GM21717 (cell line): ENCODE measurements around the gene DUS1L.

Experiments
- ATAC-seq: cut with Tn5 transposase; IDR thresholded peaks from one replicate; pipeline ENCODE4 v1.9.1; 2021; ENCODE audit warnings: mild to moderate bottlenecking, moderate library complexity; ENCODE audit not compliant: unreplicated experiment

The DUS1L gene

DNA sequence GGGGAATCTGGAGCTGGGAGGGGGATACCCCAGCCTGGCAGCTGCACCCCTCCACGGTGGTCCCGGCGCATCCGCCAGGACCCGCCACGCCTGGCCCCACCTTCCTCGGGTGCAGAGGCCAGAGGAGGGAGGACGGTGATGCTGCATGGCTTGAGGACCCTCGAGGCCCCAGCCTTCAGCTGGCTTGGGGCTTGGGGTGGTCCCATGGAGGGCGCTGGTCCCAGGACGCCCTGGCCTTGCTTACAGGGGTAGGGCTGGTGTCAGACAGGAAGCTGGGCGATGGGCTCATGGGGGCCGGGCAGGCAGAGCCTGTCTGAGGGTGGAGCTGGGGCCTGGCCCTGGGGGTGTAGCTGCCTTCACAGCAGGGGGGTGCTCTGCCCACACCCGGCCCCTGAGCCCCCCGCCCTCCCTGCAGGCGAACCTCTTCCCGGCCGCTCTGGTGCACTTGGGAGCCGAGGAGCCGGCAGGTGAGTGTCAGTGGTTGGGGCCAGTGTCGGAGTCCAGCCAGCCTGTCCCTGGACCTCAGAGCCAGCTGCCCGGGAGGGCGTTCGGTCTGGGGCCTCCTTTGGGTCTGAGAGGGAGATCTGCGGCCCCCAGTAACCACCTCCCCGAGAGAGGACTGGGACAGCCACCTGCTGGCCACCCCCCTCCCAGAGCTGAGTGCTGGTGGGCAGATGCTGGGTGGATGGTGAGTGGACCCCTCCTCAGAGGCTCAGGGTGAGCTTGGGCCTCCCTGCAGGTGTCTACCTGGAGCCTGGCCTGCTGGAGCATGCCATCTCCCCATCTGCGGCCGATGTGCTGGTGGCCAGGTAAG is 49.3 kb downstream of the DUS1L start:
- no peak for ATAC-seq

DNA sequence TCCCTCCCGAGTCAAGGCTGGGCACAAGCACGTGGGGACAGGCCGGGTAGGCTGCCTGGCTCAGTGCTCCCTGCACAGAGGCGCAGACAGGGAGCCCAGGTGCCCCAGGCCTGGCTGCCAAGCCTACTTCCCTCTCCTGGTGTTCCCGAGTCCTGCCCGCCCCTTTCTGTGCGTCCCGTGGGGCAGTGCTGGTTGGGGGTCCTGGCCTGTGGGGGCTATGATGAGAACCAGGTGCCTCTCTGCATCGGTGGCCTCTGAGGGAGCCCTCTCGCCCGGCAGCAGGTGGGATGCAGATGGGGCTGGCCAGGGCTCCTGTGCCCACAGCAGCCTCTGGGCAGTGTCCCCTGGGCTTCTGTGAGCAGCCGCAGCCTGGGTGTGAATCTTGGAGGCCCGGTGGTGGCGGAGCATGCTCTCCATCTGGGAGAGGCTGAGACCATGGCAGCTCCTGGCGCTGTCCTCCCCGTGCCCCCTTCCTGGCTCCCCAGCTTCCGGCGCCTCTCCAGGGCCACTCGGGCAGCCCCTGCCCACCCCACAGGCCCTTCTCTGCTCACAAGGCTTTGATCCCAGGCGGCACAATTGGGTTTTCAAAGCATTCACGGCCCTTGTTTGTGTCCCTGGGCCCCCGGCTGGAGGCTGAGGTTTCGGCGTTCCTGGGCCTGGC is 50.2 kb downstream of the DUS1L start:
- no peak for ATAC-seq

DNA sequence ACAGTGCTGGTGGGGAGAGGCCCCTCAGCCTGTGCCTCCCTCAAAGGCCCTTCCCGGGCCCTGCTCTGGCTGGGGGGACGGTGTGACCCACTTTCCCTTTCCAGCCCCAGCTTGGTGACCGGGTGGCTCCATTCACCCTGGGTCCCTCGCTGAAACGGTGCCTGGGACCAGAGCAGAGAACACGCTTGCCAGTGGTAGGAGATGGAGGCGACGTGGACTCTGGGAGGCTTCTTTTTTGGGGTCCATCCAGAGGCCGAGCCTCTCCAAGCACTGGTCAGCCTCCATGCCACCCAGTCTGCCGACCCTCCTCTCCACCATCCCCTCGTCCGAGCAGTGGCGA is 50.7 kb downstream of the DUS1L start:
- no peak for ATAC-seq

DNA sequence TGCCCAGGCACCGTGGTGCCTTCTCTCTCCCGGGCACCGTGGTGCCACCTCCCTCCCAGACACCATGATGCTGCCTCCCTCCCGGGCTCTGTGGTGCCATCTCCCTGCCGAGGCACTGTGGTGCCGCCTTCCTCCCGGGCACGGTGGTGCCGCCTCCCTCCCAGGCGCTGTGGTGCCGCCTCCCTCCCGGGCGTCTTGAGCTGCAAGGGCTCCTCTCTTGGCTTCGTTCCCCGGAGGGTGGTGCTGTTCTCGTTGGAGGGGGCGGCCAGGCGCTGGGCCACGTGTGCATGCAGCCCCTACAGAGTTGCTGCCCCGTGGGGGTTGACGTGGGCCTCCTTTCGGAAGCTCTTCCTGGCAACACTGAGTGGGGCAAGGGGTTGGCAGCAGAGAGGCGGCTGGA is 51.2 kb downstream of the DUS1L start:
- no peak for ATAC-seq

DNA sequence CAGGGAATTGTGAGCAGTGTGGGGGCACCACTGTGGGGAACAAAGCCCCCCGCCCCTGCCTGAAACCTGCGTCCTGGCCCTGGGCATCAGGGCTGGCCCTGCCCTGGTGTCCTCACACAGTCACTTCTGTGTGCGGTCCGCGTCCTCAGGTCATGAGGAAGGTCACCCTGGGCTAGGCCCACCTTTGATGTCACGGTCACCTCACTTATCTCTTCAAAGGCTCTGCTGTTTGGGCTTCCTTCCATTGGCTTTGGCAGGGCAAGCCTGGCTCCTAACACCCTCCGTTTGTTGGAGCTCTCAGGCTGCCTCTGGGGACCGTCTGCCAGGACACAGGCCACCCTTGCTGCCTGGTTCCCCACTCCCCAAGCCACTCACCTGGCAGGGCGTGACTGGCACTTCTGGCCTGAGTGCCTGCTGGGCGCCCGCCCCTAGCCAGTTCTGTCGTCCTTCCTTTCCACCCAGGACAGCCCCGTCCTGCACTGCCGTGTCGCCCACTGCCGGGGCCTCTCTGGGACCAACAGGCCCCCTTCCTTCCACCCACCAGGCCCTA is 51.8 kb downstream of the DUS1L start:
- no peak for ATAC-seq

DNA sequence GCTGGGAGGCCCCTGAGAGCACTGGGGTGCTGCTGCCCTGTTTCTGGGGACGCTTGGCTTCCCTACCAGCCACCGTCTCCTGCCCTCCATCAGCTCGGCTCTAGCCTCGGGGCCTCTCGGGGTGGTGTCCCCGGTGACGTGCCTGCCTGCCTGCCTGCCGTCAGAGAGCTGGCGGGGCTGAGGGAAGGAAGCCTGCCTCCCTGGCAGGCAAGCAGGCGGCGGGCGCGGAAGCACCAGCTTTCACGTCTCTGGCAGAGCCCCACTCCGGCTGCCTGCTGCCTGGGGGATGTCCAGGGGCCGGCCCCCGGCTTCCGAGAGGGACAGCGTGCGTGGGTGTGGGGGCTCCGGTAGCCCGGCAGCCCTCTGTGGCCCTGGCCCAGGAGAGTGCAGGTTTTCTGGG is 52.3 kb downstream of the DUS1L start:
- no peak for ATAC-seq

DNA sequence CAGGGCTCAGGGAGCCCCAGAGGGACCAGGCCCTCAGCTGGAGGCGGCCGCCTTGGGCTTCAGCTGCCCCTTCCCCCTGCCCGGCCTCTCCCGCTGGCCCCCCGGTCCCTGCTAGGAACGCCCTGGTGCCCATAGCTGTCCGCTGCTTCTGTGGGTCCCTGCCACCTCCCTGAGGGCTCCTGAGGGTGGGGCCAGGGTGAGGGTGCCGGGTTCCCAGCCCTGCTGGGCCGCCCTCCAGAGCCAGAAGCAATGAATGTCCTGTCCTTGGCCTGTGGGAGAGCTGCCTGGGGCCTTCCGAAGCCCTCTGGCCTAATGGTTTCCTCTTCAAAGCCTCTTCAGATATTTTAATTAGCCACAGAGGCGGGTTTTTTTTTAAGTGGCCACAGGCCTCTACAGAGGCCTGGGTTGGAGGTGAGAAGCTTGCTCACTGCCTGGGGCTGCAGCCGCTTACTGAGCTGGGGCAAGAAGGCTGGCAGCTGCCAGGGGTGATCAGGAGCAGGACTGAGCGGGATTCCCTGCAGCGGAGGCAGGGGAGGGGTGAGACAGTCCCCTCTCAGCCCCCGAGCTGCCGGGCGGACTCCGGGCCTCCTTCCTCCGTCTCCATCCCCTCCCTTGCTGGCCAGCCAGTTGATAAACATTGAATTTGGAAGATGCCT is 52.8 kb downstream of the DUS1L start:
- no peak for ATAC-seq

DNA sequence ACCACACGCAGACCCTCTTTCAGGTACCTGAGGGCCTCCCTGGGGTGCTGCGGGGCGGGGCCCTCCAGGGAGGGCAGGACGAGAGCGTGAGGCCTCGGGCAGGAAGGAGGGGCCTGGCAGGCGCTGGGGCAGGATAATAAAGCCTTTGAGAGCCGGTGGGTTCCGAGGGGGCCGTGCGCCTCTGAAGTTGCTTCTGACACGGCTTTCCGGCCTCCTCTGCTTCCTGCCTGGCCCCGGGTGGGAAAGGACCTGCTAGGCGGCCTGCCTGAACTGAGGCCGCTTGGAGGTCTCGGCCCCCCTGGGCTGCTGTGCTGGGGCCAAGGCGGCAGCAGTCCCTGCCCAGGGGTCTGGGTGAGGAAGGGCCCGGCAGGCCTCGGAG is 53.4 kb downstream of the DUS1L start:
- ATAC-seq, result no peak

DNA sequence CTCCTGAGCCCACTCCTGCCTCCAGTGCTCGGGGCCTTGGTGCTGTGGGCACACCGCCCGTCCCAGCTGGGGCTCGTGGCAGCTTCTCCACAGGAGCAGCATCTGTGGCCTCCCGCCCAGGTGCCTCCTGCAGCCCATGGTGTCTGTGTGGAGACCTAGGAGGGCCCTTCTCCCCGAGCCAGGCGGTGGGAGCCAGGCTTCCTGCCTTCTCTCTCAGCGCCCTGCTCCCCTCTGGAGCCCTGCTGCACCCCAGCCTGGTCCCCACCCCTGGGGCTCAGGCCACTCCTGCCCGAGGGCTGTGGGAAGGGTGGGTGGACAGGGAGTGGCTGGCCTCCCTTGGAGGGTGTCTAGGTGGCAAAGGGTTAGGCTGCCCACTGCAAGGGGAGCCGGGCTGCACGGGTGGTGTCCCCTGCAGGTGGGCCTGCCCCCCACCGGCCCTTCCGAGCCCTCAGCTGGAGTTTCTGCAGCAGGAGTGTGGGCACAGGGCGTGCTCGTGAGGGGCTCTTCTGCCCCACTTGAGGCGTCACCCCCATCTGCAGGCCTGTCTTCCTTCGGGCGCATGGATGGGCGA is 53.9 kb downstream of the DUS1L start:
- ATAC-seq, result no peak

DNA sequence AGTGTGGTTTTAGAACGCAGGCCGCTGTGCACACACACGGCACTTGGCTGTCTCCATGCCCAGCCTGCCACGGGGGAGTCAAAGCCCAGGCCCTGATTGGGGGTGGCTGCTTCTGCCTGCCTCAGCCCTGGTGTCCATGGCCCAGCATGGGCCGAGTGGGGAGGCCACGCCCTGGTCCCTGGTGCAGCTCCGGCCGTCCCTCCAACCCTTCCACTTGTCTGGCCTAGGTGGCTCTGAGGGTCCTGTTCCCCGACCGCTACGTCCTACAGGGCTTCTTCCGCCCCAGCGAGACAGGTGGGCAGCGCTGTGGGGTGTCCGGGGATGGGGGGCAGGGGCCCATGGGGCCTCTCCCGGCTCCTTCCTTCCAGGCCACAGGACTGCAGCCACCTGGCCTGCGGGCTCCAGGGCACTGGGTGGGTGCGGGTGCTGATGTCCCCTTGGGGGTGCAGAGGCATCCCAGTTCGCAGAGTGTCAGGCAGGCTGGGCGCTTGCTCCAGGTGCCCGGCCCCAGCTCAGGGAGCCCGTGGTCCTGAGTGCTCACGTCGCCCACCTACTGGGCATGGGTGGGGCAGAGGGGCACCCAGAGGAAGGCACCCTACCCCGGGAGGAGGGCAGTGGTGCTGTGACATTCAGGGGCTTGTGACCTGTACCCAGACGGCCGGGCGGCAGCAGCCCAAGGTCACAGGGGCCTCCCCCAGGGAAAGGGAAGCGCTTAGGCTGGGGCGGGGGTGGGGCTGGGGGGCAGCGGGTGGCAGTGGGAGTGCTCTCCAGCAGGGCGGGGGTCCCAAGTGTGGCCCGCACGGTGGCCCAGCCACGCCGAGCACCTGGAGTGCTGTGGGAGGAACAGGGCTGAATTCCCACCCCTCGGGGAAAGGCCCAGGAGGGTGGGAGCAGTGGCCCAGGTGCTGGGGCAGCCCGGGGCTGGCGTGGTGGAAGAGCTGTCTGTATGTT is 54.8 kb downstream of the DUS1L start:
- no peak for ATAC-seq

DNA sequence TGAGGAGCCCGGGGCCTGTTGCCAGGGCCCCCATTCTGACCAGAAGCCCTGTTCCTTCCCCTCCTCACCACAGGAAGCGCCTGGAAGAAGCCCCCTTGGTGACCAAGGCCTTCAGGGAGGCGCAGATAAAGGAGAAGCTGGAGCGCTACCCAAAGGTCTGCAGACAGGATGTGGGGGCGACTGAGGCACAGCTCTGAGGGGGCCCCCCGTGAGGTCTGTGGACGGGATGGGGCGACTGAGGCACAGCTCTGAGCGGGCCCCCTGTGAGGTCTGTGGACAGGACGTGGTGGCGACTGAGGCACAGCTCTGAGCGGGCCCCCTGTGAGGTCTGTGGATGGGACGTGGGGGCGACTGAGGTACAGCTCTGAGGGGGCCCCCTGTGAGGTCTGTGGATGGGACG is 56.2 kb downstream of the DUS1L start:
- ATAC-seq, result no peak

DNA sequence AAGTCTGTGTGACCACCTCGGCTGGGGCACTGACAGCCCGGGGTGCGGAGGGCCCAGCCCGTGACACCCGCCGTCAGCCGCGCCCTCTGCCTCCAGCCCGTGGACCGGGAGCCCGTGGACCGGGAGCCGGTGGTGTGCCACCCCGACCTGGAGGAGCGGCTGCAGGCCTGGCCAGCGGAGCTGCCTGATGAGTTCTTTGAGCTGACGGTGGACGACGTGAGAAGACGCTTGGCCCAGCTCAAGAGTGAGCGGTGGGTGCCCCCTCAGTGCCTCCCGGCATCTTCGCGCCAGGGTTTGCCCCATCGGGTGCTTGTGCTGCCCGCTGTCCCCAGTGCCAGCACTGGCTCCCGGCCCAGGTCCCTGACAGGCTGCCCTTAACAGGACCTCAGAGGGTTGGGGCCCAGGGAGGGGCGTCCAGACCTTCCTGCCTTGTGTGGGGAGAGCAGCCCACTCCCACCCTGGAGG is 56.6 kb downstream of the DUS1L start:
- ATAC-seq, result no peak

DNA sequence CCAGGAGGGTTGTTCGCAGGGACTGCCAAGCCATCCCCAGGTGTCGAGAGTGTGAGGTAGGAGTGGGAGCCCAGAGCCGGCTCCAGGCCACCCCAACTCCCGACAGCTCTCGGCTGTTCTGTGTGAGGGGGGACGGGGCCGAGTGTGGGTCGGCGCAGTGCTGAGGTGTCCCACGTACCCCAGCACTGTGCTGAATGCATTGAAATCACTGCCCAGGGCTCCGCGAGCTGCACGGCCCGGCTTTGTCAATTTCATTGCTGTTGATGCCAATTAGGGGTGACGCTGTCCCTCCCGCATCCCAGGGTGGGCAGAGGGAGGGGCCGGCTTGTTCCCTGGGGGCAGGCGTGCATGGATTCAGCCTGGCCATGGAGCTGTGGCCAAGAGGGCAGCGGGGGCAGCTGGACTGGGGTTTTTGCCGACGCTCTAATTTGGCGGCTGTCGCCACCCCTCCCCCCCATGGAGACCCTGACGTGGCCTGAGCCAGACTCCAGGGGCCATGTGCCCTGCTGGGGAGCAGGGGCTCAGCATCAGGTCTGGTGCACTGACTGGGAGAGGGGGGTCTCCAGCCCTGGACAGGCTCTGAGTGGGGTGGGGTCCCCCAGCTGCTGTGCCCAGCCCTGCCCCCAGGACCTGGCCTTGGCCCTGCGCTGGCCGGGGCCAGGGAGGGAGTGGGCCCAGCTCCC is 57.2 kb downstream of the DUS1L start:
- no peak for ATAC-seq
